Cardiac muscle cell (in vitro differentiated cells and primary cell): ENCODE data around the gene GTPBP2. TPM values are rescaled to one million over a fixed set of nuclear protein-coding genes. Genes with fewer than 3 reads are reported as not detected.

Experiments
- DNase-seq, 2 donors: peaks; one replicate each; pipeline versions ENCODE4 v3.0.0 to v3.0.0-alpha.2; 2010 to 2017; ENCODE audit warnings: low read depth in 1 of 2, low spot score in 1 of 2
- H3K27ac ChIP-seq: fragments of 200-600 bp; sonication (generic); 2 replicates; pipeline ENCODE4 v1.5.1; 2016
- H3K27me3 ChIP-seq: fragments of 200-600 bp; sonication (generic); 2 replicates; pipeline ENCODE4 v1.6.0; 2016; ENCODE audit warnings: control low read depth
- H3K36me3 ChIP-seq: fragments of 200-600 bp; sonication (generic); 2 replicates; pipeline ENCODE4 v1.5.1; 2016; ENCODE audit warnings: control low read depth
- H3K4me1 ChIP-seq: fragments of 200-600 bp; sonication (generic); 2 replicates; pipeline ENCODE4 v1.8.1; 2017; ENCODE audit warnings: low read depth, mild to moderate bottlenecking, mixed run types
- H3K4me3 ChIP-seq: fragments of 200-600 bp; sonication (generic); 2 replicates; pipeline ENCODE4 v1.5.1; 2016; ENCODE audit warnings: mild to moderate bottlenecking
- H3K9me3 ChIP-seq: fragments of 200-600 bp; sonication (generic); 2 replicates; pipeline ENCODE4 v1.5.1; 2017; ENCODE audit warnings: low read depth, mild to moderate bottlenecking, control low read depth
- CTCF ChIP-seq: IDR thresholded peaks from 2 replicates; pipeline ENCODE4 v1.5.1; 2012; ENCODE audit warnings: low read depth, mild to moderate bottlenecking, low read length
- polyA plus RNA-seq: library from polyadenylated mRNA; unstranded; fragments of >200 nt; fragmentation: Nextera tagmentation; extraction: Ambion mirVana; gene quantifications from 2 replicates; pipeline ENCODE4 v1.2.1, GENCODE V29; 2016
- total RNA-seq: library from RNA; depleted of rRNA; stranded (reverse); fragments of >200 nt; gene quantifications from 2 replicates; pipeline ENCODE4 v1.2.3, GENCODE V29; 2016

Gene GTPBP2
- total and polyA plus RNA-seq, 2 experiments from 2014 or later: 16.4 to 63.6 TPM

DNA sequence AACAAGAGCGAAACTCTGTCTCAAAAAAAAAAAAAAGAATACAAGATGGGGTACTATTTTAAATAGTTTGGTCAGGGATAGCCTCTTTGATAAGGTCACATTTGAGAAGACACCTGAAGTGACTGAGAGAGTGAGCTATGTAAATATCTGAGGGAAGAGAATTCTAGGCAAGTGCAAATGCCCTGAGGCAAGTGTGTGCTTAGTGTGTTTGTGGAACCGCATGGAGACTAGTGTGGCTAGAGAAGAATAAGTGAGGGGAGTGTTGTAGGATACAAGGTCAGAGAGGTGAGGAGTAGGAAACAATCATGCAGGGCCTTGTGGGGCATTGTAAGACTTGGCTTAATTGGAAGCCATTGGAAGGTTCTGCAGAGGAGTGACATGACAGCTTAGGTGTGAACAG, 19.2 kb upstream of the GTPBP2 start:
- H3K27ac ChIP-seq: no peak overlapping the region
- no peak for TF ChIP-seq CTCF
- H3K27me3 ChIP-seq: no peaks in the 10 kb centered on the region
- H3K36me3 ChIP-seq: no peaks in the 10 kb centered on the region
- no peak for DNase-seq
- H3K4me1 ChIP-seq: no peaks in the 10 kb centered on the region
- no peak overlapping the region for H3K4me3 ChIP-seq
- H3K9me3 ChIP-seq: no peaks in the 10 kb centered on the region

- no peak for DNase-seq
- no peaks in the 10 kb centered on the region for H3K27me3 ChIP-seq
- TF ChIP-seq CTCF: no peak
These were observed 18.5 kb upstream of the GTPBP2 start for GRCh38 chr6:43647613-43648012.

GRCh38 chr6:43645613-43645964, 16.5 kb upstream of the GTPBP2 start:
- H3K9me3 ChIP-seq: no peaks in the 10 kb centered on the region
- no peaks in the 10 kb centered on the region for H3K27me3 ChIP-seq
- TF ChIP-seq CTCF: no peak
- no peaks in the 10 kb centered on the region for H3K4me1 ChIP-seq
- peak overlapping the region; percentile 25 for H3K27ac ChIP-seq
- H3K36me3 ChIP-seq: peaks cover 7% of the 10 kb centered on the region
- no peak for DNase-seq
- H3K4me3 ChIP-seq: peak overlapping the region; percentile 45

More at GRCh38 chr6:43647613-43648012, 18.5 kb upstream of the GTPBP2 start:
- Histone ChIP-seq H3K36me3 (no peaks in the 10 kb centered on the region), H3K9me3 (no peaks in the 10 kb centered on the region), H3K27ac (no peak overlapping the region), H3K4me3 (no peak overlapping the region), H3K4me1 (no peaks in the 10 kb centered on the region)

GRCh38 chr6:43644940-43645612, 16.0 kb upstream of the GTPBP2 start, which contains the start of gene RSPH9:
Gene RSPH9 (plus strand): TSS chr6:43645036. CDS start chr6:43645099, 63 bp downstream.
- no peaks in the 10 kb centered on the region for H3K9me3 ChIP-seq
- peaks cover 12% of the 10 kb centered on the region for H3K36me3 ChIP-seq
- no peaks in the 10 kb centered on the region for H3K4me1 ChIP-seq
- no peaks in the 10 kb centered on the region for H3K27me3 ChIP-seq
- DNase-seq: peak; percentile 81 to 88
- H3K4me3 ChIP-seq: peak within 1 kb of the TSS; percentile 45
- TF ChIP-seq CTCF: no peak
- peak within 1 kb of the TSS; percentile 25 for H3K27ac ChIP-seq

DNA sequence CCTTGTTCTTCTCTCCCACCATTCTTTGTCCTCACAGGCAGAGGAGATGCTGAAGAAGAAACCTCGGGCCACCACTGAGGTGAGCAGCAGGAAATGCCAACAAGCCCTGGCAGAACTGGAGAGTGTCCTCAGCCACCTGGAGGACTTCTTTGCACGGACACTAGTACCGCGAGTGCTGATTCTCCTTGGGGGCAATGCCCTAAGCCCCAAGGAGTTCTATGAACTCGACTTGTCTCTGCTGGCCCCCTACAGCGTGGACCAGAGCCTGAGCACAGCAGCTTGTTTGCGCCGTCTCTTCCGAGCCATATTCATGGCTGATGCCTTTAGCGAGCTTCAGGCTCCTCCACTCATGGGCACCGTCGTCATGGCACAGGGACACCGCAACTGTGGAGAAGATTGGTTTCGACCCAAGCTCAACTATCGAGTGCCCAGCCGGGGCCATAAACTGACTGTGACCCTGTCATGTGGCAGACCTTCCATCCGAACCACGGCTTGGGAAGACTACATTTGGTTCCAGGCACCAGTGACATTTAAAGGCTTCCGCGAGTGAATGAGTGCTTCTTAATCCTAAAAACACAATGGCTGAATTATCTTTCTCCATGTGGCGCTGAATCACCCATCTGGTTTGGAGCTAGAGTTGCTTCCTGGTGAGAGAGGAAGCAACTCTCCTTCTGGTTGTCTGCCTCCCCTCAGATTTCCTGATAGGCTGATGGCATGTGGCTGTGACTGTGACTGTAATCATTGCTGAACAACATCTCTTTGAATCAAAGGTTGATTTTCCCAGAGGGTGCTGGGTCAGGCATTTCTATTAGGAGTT, 11.1 kb upstream of the GTPBP2 start:
- peaks cover 14% of the 10 kb centered on the region for H3K4me1 ChIP-seq
- no peaks in the 10 kb centered on the region for H3K27me3 ChIP-seq
- H3K9me3 ChIP-seq: no peaks in the 10 kb centered on the region
- peaks cover 19% of the 10 kb centered on the region for H3K36me3 ChIP-seq
- no peak for DNase-seq
- TF ChIP-seq CTCF: no peak
- no peak overlapping the region for H3K27ac ChIP-seq
- H3K4me3 ChIP-seq: no peak overlapping the region
